ENCODE measurements around the gene CCDC110. TPM values are rescaled to one million over a fixed set of nuclear protein-coding genes. Genes with fewer than 3 reads are reported as not detected.

CCDC110 gene
- total RNA-seq, 1 experiment from 2014 or later: 2.1 TPM

- TF ChIP-seq E2F5 (CRISPR knock-in tag; IDR thresholded peaks at IDR 0.05) (no peak), GRHL2 (CRISPR knock-in tag; IDR thresholded peaks at IDR 0.05; ENCODE audit: insufficient replicate concordance, severe bottlenecking) (no peak)
Observed at GRCh38 chr4:185471235-185472102, at the start of gene CCDC110 (continued).

GRCh38 chr4:185520119-185520518, 48.6 kb upstream of the CCDC110 start:
- Mint-ChIP-seq H3K27ac (no peak overlapping the region), H3K4me1 (no peaks in the 10 kb centered on the region), H3K27me3 (ENCODE audit: low read depth) (no peaks in the 10 kb centered on the region), H3K4me3 (no peak overlapping the region), H3K9me3 (no peaks in the 10 kb centered on the region), H3K36me3 (no peaks in the 10 kb centered on the region)
- no peak for ATAC-seq
- TF ChIP-seq EMX1 (CRISPR knock-in tag; IDR thresholded peaks at IDR 0.05) (no peak), GABPB1 (CRISPR knock-in tag; IDR thresholded peaks at IDR 0.05) (no peak), SMAD3 (CRISPR knock-in tag; IDR thresholded peaks at IDR 0.05; ENCODE audit: borderline replicate concordance) (no peak), CREB1 (CRISPR knock-in tag; IDR thresholded peaks at IDR 0.05) (no peak), FOXP4 (CRISPR knock-in tag; IDR thresholded peaks at IDR 0.05) (no peak), ERG (CRISPR knock-in tag; IDR thresholded peaks at IDR 0.05) (no peak), ETV6 (CRISPR knock-in tag; IDR thresholded peaks at IDR 0.05) (no peak), ZNF396 (CRISPR knock-in tag; IDR thresholded peaks at IDR 0.05; ENCODE audit: borderline replicate concordance) (no peak), ATF6 (CRISPR knock-in tag; IDR thresholded peaks at IDR 0.05) (no peak), FOXP1 (CRISPR knock-in tag; IDR thresholded peaks at IDR 0.05; ENCODE audit: borderline replicate concordance) (no peak), ZNF532 (CRISPR knock-in tag; IDR thresholded peaks at IDR 0.05; ENCODE audit: borderline replicate concordance) (no peak), AFF4 (CRISPR knock-in tag; IDR thresholded peaks at IDR 0.05; ENCODE audit: borderline replicate concordance) (no peak), TEAD4 (CRISPR knock-in tag; IDR thresholded peaks at IDR 0.05) (no peak), ZNF232 (CRISPR knock-in tag; IDR thresholded peaks at IDR 0.05) (no peak)
- CTCF ChIA-PET: no interaction called here
- POLR2A ChIA-PET: no interaction called here
- no peak for DNase-seq (ENCODE audit: low spot score)
